ENCODE measurements around the gene KAZN.

DNA sequence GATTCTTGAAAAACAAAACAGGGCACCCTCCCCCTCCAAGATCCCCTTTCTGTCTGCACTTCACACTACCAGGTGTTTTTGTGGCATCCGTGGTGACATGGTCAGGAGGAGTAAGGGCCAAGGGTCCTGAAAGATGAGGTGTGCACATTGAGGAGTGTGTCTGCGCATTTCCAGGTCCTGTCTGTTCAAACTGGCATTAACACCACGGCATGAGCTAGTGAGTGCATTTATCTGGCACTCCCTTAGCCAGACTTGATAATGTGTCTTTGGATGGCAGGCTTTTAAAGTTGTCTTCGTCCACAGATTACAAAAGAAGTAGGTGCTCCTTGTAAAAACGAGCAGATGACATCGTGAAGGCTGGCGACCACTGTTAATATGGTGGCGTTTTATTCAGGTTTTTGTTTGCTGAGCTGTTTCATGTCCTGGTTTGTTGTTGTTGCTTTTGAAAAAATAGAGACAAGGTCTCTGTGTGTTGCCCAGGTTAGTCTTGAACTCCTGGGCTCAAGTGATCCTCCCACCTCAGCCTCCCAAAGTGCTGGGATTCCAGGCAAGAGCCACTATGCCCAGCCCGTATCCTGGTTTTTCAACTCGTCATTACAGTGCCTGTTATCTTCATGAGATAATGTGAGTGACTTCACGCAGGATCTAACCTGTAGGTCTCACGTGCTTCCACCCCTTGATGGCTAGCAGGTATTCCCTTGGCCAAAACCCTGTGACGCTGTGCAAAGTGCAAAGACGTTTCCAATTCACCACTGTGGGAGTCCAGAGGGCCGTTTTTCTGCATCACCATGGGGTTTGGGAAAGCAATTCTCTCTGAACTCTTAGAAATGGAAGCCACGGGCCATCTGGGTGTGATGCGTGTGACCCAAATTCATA, 559.3 kb downstream of the KAZN start:
- no peak for TF ChIP-seq CTCF (conservative IDR thresholded peaks at IDR 0.05)
- TF ChIP-seq EZH2 (IDR thresholded peaks at IDR 0.05; ENCODE audit: low read depth): no peak
